ENCODE results near the gene MAP2K5.

The MAP2K5 gene

GRCh38 chr15:67512140-67512539 lies 30.4 kb upstream of the MAP2K5 start:
- Mint-ChIP-seq H3K36me3 (peaks cover 21% of the 10 kb centered on the region), H3K9me3 (no peaks in the 10 kb centered on the region), H3K27me3 (no peaks in the 10 kb centered on the region), H3K4me1 (no peaks in the 10 kb centered on the region), H3K4me3 (no peak overlapping the region), H3K27ac (no peak overlapping the region)
- DNase-seq (ENCODE audit: low spot score in 2 of 2) (no peak), ATAC-seq (ENCODE audit: low read depth) (no peak)

GRCh38 chr15:67512933-67513714 lies 29.4 kb upstream of the MAP2K5 start:
- no peaks in the 10 kb centered on the region for H3K9me3 Mint-ChIP-seq
- DNase-seq (ENCODE audit: low spot score in 2 of 2): no peak
- H3K4me3 Mint-ChIP-seq: no peak overlapping the region
- H3K4me1 Mint-ChIP-seq: no peaks in the 10 kb centered on the region
- H3K27me3 Mint-ChIP-seq: no peaks in the 10 kb centered on the region
- H3K27ac Mint-ChIP-seq: no peak overlapping the region
- no peak for ATAC-seq (ENCODE audit: low read depth)
- H3K36me3 Mint-ChIP-seq: peaks cover 21% of the 10 kb centered on the region

- DNase-seq (ENCODE audit: low spot score in 2 of 2) (no peak), ATAC-seq (ENCODE audit: low read depth) (no peak)
- Mint-ChIP-seq H3K4me1 (no peaks in the 10 kb centered on the region), H3K27ac (no peak overlapping the region), H3K36me3 (peaks cover 19% of the 10 kb centered on the region), H3K27me3 (no peaks in the 10 kb centered on the region), H3K9me3 (no peaks in the 10 kb centered on the region), H3K4me3 (no peak overlapping the region)
Measured at GRCh38 chr15:67515090-67515489, 27.4 kb upstream of the MAP2K5 start.

GRCh38 chr15:67515557-67515956 lies 26.9 kb upstream of the MAP2K5 start:
- ATAC-seq (ENCODE audit: low read depth): no peak
- Mint-ChIP-seq H3K27me3 (no peaks in the 10 kb centered on the region), H3K4me1 (no peaks in the 10 kb centered on the region), H3K4me3 (no peak overlapping the region), H3K27ac (no peak overlapping the region), H3K9me3 (no peaks in the 10 kb centered on the region), H3K36me3 (peaks cover 19% of the 10 kb centered on the region)
- DNase-seq (ENCODE audit: low spot score in 2 of 2): no peak

GRCh38 chr15:67520321-67521028 lies 22.0 kb upstream of the MAP2K5 start:
- H3K36me3 Mint-ChIP-seq: no peaks in the 10 kb centered on the region
- H3K27ac Mint-ChIP-seq: peak overlapping the region; percentile 91
- no peaks in the 10 kb centered on the region for H3K9me3 Mint-ChIP-seq
- no peaks in the 10 kb centered on the region for H3K27me3 Mint-ChIP-seq
- H3K4me1 Mint-ChIP-seq: peaks cover 6% of the 10 kb centered on the region
- H3K4me3 Mint-ChIP-seq: peak overlapping the region; percentile 88
- ATAC-seq (ENCODE audit: low read depth) (peak; percentile 18), DNase-seq (ENCODE audit: low spot score in 2 of 2) (peak in 1 of 2 donors; percentile 30)

GRCh38 chr15:67521029-67521782 lies 21.3 kb upstream of the MAP2K5 start, which contains the start of gene C15orf61:
Gene C15orf61, plus strand, starts transcription at chr15:67521131. Its CDS starts 118 bp downstream, at chr15:67521249.
- H3K4me1 Mint-ChIP-seq: peaks cover 6% of the 10 kb centered on the region

GRCh38 chr15:67521783-67522568 lies 20.5 kb upstream of the MAP2K5 start:
- Mint-ChIP-seq H3K36me3 (no peaks in the 10 kb centered on the region), H3K4me3 (peak overlapping the region; percentile 93), H3K27me3 (no peaks in the 10 kb centered on the region), H3K9me3 (no peaks in the 10 kb centered on the region), H3K4me1 (peaks cover 6% of the 10 kb centered on the region), H3K27ac (peak overlapping the region; percentile 91)
- no peak for DNase-seq (ENCODE audit: low spot score in 2 of 2)
- ATAC-seq (ENCODE audit: low read depth): no peak

More at GRCh38 chr15:67521029-67521782, 21.3 kb upstream of the MAP2K5 start, which contains the start of gene C15orf61:
- peak within 1 kb of the TSS; percentile 91 for H3K27ac Mint-ChIP-seq
- DNase-seq (ENCODE audit: low spot score in 2 of 2) (peak; percentile 81 to 82), ATAC-seq (ENCODE audit: low read depth) (peak; percentile 81)
- H3K4me3 Mint-ChIP-seq: peak within 1 kb of the TSS; percentile 93
- no peaks in the 10 kb centered on the region for H3K9me3 Mint-ChIP-seq
- H3K27me3 Mint-ChIP-seq: no peaks in the 10 kb centered on the region
- no peaks in the 10 kb centered on the region for H3K36me3 Mint-ChIP-seq

GRCh38 chr15:67523330-67523729 lies 19.2 kb upstream of the MAP2K5 start:
- Mint-ChIP-seq H3K9me3 (no peaks in the 10 kb centered on the region), H3K4me1 (peaks cover 6% of the 10 kb centered on the region), H3K27ac (no peak overlapping the region), H3K27me3 (no peaks in the 10 kb centered on the region), H3K36me3 (peaks cover 2% of the 10 kb centered on the region), H3K4me3 (no peak overlapping the region)
- ATAC-seq (ENCODE audit: low read depth) (no peak), DNase-seq (ENCODE audit: low spot score in 2 of 2) (no peak)

- Mint-ChIP-seq H3K27ac (no peak overlapping the region), H3K36me3 (peaks cover 2% of the 10 kb centered on the region), H3K4me1 (peaks cover 6% of the 10 kb centered on the region), H3K9me3 (no peaks in the 10 kb centered on the region), H3K4me3 (no peak overlapping the region), H3K27me3 (no peaks in the 10 kb centered on the region)
- DNase-seq (ENCODE audit: low spot score in 2 of 2) (no peak), ATAC-seq (ENCODE audit: low read depth) (no peak)
Measured at GRCh38 chr15:67524235-67524634, 18.3 kb upstream of the MAP2K5 start.

GRCh38 chr15:67528513-67528912 lies 14.0 kb upstream of the MAP2K5 start:
- Mint-ChIP-seq H3K9me3 (no peaks in the 10 kb centered on the region), H3K4me3 (no peak overlapping the region), H3K27ac (no peak overlapping the region), H3K4me1 (no peaks in the 10 kb centered on the region), H3K36me3 (peaks cover 2% of the 10 kb centered on the region), H3K27me3 (no peaks in the 10 kb centered on the region)
- ATAC-seq (ENCODE audit: low read depth): no peak
- no peak for DNase-seq (ENCODE audit: low spot score in 2 of 2)

GRCh38 chr15:67531379-67531914 lies 11.1 kb upstream of the MAP2K5 start:
- no peak overlapping the region for H3K4me3 Mint-ChIP-seq
- no peak for ATAC-seq (ENCODE audit: low read depth)
- H3K27ac Mint-ChIP-seq: no peak overlapping the region
- no peak for DNase-seq (ENCODE audit: low spot score in 2 of 2)
- peaks cover 2% of the 10 kb centered on the region for H3K36me3 Mint-ChIP-seq
- H3K4me1 Mint-ChIP-seq: no peaks in the 10 kb centered on the region
- no peaks in the 10 kb centered on the region for H3K27me3 Mint-ChIP-seq
- no peaks in the 10 kb centered on the region for H3K9me3 Mint-ChIP-seq

GRCh38 chr15:67533873-67534272 lies 8.6 kb upstream of the MAP2K5 start:
- H3K27ac Mint-ChIP-seq: no peak overlapping the region
- H3K4me3 Mint-ChIP-seq: no peak overlapping the region
- H3K4me1 Mint-ChIP-seq: peaks cover under 1% of the 10 kb centered on the region
- H3K9me3 Mint-ChIP-seq: no peaks in the 10 kb centered on the region
- ATAC-seq (ENCODE audit: low read depth): no peak
- H3K36me3 Mint-ChIP-seq: no peaks in the 10 kb centered on the region
- no peak for DNase-seq (ENCODE audit: low spot score in 2 of 2)
- peaks cover 12% of the 10 kb centered on the region for H3K27me3 Mint-ChIP-seq

GRCh38 chr15:67534360-67534759 lies 8.1 kb upstream of the MAP2K5 start:
- Mint-ChIP-seq H3K9me3 (no peaks in the 10 kb centered on the region), H3K4me3 (no peak overlapping the region), H3K36me3 (no peaks in the 10 kb centered on the region)

More at GRCh38 chr15:67534360-67534759, 8.1 kb upstream of the MAP2K5 start:
- H3K27me3 Mint-ChIP-seq: peaks cover 12% of the 10 kb centered on the region
- no peak overlapping the region for H3K27ac Mint-ChIP-seq
- ATAC-seq (ENCODE audit: low read depth) (no peak), DNase-seq (ENCODE audit: low spot score in 2 of 2) (no peak)
- peaks cover 5% of the 10 kb centered on the region for H3K4me1 Mint-ChIP-seq

Measured in memory B cell (primary cell).